ENCODE data around the gene BSND.

Gene BSND

DNA sequence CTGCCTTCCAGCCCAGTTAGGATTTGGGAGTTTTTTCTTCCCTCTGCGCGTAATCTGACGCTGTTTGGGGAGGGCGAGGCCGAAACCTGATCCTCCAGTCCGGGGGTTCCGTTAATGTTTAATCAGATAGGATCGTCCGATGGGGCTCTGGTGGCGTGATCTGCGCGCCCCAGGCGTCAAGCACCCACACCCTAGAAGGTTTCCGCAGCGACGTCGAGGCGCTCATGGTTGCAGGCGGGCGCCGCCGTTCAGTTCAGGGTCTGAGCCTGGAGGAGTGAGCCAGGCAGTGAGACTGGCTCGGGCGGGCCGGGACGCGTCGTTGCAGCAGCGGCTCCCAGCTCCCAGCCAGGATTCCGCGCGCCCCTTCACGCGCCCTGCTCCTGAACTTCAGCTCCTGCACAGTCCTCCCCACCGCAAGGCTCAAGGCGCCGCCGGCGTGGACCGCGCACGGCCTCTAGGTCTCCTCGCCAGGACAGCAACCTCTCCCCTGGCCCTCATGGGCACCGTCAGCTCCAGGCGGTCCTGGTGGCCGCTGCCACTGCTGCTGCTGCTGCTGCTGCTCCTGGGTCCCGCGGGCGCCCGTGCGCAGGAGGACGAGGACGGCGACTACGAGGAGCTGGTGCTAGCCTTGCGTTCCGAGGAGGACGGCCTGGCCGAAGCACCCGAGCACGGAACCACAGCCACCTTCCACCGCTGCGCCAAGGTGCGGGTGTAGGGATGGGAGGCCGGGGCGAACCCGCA, 40.8 kb downstream of the BSND start, which contains the start of gene PCSK9:
TSS of gene PCSK9 (plus strand) at position 207 of the 741 bp plus-strand sequence. CDS start at position 497, 290 bp downstream.
- Histone ChIP-seq H3K4me3 (ENCODE audit: low read length) (no peak within 1 kb of the TSS), H3K27me3 (replicated peaks; ENCODE audit: insufficient read depth, low read length) (peaks cover 50% of the 10 kb centered on the region)

GRCh38 chr1:55040083-55040932, 41.6 kb downstream of the BSND start:
- Histone ChIP-seq H3K9me2 (replicated peaks; ENCODE audit: insufficient read depth, low read length) (no peaks in the 10 kb centered on the region), H3K27ac (ENCODE audit: low read length) (no peak overlapping the region), H3K27me3 (replicated peaks; ENCODE audit: insufficient read depth, low read length) (peaks cover 50% of the 10 kb centered on the region), H3K36me3 (replicated peaks; ENCODE audit: insufficient read depth, low read length) (no peaks in the 10 kb centered on the region), H3K4me1 (ENCODE audit: low read length) (no peaks in the 10 kb centered on the region), H3K4me3 (ENCODE audit: low read length) (no peak overlapping the region), H3K9ac (ENCODE audit: low read length) (no peak overlapping the region), H2AFZ (ENCODE audit: low read length) (no peak overlapping the region), H4K20me1 (ENCODE audit: insufficient read depth, low read length) (no peaks in the 10 kb centered on the region), H3F3A (ENCODE audit: insufficient read depth, low read length) (no peaks in the 10 kb centered on the region), H3K9me3 (replicated peaks; ENCODE audit: insufficient read depth, low read length) (no peaks in the 10 kb centered on the region), H3K4me2 (ENCODE audit: low read depth, low read length) (no peak overlapping the region), H3K79me2 (ENCODE audit: low read length) (no peaks in the 10 kb centered on the region)
- no peak for DNase-seq
- TF ChIP-seq EZH2phosphoT487 (IDR thresholded peaks at IDR 0.05; ENCODE audit: low read length) = no peak
- TF ChIP-seq CTCF (IDR thresholded peaks at IDR 0.05; ENCODE audit: low read length) = no peak
- no peak for TF ChIP-seq EZH2 (optimal IDR thresholded peaks at IDR 0.05; ENCODE audit: low read depth, low read length)

More for the DNA sequence above, 40.8 kb downstream of the BSND start, which contains the start of gene PCSK9:
- DNase-seq = no peak
- no peaks in the 10 kb centered on the region for H3K36me3 ChIP-seq (replicated peaks; ENCODE audit: insufficient read depth, low read length)
- no peaks in the 10 kb centered on the region for H3K9me3 ChIP-seq (replicated peaks; ENCODE audit: insufficient read depth, low read length)
- no peak within 1 kb of the TSS for H3K27ac ChIP-seq (ENCODE audit: low read length)
- no peaks in the 10 kb centered on the region for H3K4me1 ChIP-seq (ENCODE audit: low read length)
- H3F3A ChIP-seq (ENCODE audit: insufficient read depth, low read length) = no peaks in the 10 kb centered on the region
- H3K9ac ChIP-seq (ENCODE audit: low read length) = no peak within 1 kb of the TSS
- no peak within 1 kb of the TSS for H3K4me2 ChIP-seq (ENCODE audit: low read depth, low read length)
- no peak within 1 kb of the TSS for H2AFZ ChIP-seq (ENCODE audit: low read length)
- no peaks in the 10 kb centered on the region for H3K9me2 ChIP-seq (replicated peaks; ENCODE audit: insufficient read depth, low read length)
- H3K79me2 ChIP-seq (ENCODE audit: low read length) = no peaks in the 10 kb centered on the region
- TF ChIP-seq EZH2phosphoT487 (IDR thresholded peaks at IDR 0.05; ENCODE audit: low read length) (no peak), EZH2 (optimal IDR thresholded peaks at IDR 0.05; ENCODE audit: low read depth, low read length) (no peak), CTCF (IDR thresholded peaks at IDR 0.05; ENCODE audit: low read length) (no peak)
- H4K20me1 ChIP-seq (ENCODE audit: insufficient read depth, low read length) = no peaks in the 10 kb centered on the region

DNA sequence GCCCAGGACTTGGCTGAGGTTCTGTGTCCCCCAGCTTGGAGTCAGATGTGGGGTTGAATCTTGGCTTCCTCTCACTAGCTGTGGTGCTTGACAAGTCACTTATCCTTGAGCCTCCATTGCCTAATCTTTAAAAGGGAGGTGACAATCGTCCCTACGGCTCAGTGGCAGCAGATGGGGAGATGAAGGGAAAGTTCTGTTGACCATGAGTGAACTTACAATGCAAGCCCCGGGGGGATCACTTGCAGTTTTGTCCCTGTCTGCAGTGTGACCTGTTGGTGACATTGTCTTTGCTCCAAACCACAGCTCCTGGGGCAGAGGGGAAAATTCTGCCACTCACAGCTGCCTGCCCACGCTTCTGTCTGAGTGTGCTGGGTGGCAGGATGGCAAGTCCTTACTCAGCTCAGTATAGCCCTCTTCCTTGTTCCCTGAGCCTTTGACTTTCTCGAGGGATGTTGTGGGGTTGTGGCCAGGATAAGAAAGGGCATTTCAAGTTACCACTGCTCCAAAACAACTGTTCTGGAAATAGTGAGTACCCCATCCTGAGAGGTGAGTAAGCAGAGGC, 42.3 kb downstream of the BSND start:
- Histone ChIP-seq H3K27ac (ENCODE audit: low read length) (no peak overlapping the region), H3F3A (ENCODE audit: insufficient read depth, low read length) (no peaks in the 10 kb centered on the region), H3K9me3 (replicated peaks; ENCODE audit: insufficient read depth, low read length) (no peaks in the 10 kb centered on the region), H3K27me3 (replicated peaks; ENCODE audit: insufficient read depth, low read length) (peaks cover 50% of the 10 kb centered on the region), H3K4me2 (ENCODE audit: low read depth, low read length) (no peak overlapping the region), H3K9me2 (replicated peaks; ENCODE audit: insufficient read depth, low read length) (no peaks in the 10 kb centered on the region), H4K20me1 (ENCODE audit: insufficient read depth, low read length) (no peaks in the 10 kb centered on the region), H3K9ac (ENCODE audit: low read length) (no peak overlapping the region), H3K36me3 (replicated peaks; ENCODE audit: insufficient read depth, low read length) (no peaks in the 10 kb centered on the region), H3K4me1 (ENCODE audit: low read length) (no peaks in the 10 kb centered on the region), H2AFZ (ENCODE audit: low read length) (no peak overlapping the region), H3K4me3 (ENCODE audit: low read length) (no peak overlapping the region), H3K79me2 (ENCODE audit: low read length) (no peaks in the 10 kb centered on the region)
- no peak for DNase-seq
- TF ChIP-seq EZH2phosphoT487 (IDR thresholded peaks at IDR 0.05; ENCODE audit: low read length) (no peak), CTCF (IDR thresholded peaks at IDR 0.05; ENCODE audit: low read length) (no peak), EZH2 (optimal IDR thresholded peaks at IDR 0.05; ENCODE audit: low read depth, low read length) (no peak)
